Activated CD4-positive, alpha-beta T cell treated with anti-CD3 and anti-CD28 coated beads for 1 hour (primary cell): ENCODE results near the gene PTAFR.

Experiments
- DNase-seq: peaks from one replicate; pipeline ENCODE4 v3.0.0-alpha.2; 2020

PTAFR gene

DNA sequence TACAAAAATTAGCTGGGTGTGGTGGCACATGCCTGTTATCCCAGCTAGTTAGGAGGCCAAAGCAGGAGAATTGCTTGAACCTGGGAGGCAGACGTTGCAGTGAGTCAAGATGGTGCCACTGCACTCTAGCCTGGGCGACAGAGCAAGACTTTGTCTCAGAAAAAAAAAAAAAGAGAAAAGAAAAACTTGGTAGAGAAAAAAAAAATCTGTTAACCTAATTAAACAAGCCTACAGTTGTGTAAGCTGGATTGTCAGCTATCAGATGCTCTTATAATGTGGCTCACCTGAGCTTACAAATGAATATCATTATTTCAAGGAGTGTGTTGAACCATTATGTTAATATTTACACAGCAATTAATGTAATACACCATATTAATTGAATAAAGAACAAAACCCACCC lies 61.6 kb downstream of the PTAFR start:
- DNase-seq, result no peak

GRCh38 chr1:28113242-28113572 lies 63.3 kb downstream of the PTAFR start:
- DNase-seq, result no peak

DNA sequence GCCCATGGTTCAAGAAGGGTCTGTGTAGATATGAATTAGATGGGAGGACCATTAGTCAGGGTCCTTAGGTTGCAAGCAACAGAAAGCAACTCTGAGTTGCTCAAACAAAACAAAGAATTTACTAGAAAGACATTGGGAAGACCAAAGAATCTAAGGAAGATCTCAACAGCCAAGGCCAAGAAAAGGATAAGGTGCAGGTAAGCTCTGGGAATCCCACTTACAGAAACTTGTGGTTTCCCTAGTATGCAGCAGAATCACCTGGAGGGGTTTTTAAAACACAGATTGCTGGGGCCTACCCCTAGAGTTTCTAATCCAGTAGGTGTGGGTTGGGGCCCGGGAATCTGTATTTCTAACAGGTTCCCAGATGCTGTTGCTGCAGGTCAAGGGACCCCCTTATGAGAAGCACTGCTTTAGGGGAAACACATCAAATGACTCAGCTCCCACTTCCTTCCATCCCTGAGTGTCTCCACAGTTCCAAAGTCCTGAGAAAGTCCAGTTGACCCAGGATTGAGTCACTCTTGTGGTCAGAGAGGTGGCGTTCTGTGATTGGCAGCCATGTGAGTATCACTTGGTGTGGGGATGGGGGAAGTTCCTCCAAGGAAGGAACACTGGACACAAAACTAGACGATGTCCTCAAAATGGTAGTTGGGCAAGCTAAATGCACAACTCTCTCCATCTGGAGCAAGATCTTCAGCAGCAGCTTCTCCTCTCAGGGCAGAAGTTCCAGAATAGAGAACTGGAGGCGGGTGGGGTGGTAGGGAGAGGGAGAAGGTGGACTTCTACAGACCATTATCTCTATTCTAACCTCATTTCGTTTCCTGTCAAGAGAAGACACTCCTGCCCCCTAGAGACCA lies 63.9 kb downstream of the PTAFR start:
- DNase-seq, result no peak

GRCh38 chr1:28111157-28111556 lies 65.3 kb downstream of the PTAFR start:
- DNase-seq, result no peak

DNA sequence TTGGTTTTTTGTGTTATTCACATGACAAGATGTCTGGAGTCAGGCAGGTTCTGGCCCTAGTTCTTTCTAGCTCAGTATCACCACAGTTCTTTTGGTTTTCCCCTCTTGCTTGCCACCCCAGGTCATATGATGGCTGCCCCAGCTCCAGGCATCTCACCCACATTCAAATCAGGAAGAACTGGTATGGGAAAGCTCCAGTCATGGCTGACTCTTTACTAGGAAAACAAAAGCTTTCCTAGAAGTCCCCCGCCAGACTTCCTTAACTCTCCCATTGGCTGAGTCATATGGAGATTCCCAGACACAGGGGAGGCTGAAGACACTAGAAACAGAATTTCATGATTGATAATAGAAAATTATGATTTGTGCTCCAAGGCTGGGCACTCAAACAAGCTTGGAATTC lies 65.9 kb downstream of the PTAFR start:
- no peak for DNase-seq

- DNase-seq, result no peak
Measured at GRCh38 chr1:28109639-28110038, 66.9 kb downstream of the PTAFR start.

GRCh38 chr1:28108001-28108400 lies 68.5 kb downstream of the PTAFR start:
- DNase-seq, result no peak

- no peak for DNase-seq
Measured at GRCh38 chr1:28104866-28105467, 71.5 kb downstream of the PTAFR start.

GRCh38 chr1:28102189-28102588 lies 74.3 kb downstream of the PTAFR start:
- DNase-seq, result no peak

- DNase-seq, result no peak
Measured at GRCh38 chr1:28099050-28099769, 77.3 kb downstream of the PTAFR start.
